NCI-H524 (cell line): ENCODE data around the gene LEFTY1.
"Not testable (repeated sequence)": the region's sequence is repeated elsewhere in the genome, so short reads cannot be mapped to it uniquely, and the experiment has no call there.

ENCODE experiments used
- DNase-seq, 2 experiments: peaks; one replicate each; lab custom pipeline; 2025; lab: John Stamatoyannopoulos, UW

Gene LEFTY1

DNA sequence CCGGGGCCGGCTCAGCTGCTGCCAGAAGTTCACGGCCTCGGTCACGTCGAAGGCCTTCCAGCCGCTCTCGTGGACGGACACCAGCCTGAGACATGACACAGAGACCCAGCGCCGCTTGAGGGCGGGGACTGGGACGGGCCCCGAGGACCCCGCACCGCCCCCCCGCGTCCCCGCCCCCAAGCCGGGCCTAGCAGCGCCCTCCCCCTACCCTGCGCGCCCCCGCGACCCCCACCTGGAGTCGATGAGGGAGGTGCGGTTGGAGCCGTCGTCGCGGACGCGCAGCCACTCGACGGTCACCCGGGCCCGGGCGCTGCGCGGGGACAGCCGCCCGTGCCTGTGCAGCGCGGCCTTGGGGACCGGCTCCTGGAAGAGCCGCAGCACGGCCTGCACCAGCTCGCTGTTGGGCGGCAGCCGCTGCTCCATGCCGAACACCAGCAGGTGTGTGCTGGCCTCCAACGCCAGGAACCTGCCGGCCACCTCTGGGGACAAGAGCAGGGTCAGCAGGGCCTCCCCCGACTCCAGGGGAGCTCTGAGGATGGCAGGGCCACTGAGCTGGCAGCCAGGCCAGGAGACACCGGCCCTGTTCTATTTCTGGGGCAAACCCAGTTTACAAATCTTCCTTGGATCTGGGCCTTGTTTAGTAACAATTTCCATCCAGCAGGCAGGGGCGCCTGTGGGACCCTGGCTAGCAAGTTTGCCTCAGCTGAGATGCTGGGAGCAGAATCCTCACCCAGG lies 1.2 kb downstream of the LEFTY1 start:
- DNase-seq = not testable (repeated sequence)

DNA sequence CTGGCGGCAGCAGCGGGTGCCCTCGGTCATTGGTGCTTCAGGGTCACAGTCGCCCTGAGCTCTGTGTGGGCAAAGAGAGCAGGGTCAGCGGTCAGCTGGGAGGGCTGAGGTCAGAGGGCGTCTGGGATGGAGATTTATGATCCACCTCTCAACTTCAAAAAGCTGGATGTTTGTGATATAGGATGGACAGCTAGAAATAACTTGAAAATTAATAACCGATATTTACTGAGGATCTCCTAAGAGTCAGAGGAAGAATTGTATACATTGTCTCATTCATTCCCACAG lies 2.0 kb downstream of the LEFTY1 start:
- no peak for DNase-seq

DNA sequence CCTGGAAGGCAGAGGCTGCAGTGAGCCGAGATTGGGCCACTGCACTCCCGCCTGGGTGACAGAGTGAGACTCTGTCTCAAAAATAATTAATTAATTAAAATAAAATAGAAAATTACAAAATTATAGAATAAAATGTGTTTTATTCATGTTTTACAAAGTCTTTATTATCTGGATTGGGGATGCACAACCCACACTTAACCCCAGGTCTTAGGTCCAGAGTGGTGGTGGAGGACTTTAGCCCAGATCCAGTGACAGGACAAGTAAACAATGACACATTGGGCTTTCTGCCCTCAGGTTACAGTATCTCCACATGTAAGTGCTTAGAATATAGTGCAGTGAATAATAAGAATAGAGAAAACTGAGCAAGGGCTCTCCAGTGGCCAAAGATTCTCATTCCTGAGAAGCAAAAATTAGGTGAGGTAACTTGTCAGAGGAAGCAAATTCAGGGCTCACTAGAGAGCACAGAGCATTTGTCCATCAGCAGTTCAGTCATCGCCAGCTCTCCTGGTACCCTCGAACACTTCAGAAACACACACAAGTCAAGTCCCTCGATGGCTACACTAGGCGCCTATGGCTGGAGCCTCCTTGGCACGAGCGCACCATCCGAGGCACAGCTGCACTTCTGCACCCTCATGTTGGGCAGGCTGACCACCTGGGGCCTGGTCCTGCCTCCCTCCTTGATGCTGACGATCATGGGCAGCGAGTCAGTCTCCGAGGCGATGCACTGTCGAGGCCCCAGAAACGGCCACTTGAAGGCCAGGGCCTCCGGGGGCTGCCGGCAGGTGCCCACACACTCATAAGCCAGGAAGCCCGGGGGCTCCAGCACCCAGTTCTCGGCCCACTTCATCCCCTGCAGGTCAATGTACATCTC lies 2.6 kb downstream of the LEFTY1 start:
- DNase-seq = no peak

DNA sequence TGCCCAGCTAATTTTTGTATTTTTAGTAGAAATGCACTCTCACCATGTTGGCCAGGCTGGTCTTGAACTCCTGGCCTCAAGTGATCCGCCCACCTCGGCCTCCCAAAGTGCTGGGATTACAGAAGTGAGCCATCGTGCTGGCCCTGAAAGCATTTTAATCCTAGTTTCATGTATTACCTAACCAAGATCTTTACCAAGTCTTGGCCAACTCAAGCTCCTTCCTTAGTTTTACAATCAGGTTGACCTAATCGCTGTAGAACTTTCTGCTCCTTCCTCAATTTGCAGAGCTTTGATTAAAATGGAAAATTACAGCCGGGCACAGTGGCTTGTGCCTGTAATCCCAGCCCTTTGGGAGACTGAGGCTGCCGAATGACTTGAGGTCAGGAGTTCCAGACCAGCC lies 3.6 kb downstream of the LEFTY1 start:
- no peak for DNase-seq

DNA sequence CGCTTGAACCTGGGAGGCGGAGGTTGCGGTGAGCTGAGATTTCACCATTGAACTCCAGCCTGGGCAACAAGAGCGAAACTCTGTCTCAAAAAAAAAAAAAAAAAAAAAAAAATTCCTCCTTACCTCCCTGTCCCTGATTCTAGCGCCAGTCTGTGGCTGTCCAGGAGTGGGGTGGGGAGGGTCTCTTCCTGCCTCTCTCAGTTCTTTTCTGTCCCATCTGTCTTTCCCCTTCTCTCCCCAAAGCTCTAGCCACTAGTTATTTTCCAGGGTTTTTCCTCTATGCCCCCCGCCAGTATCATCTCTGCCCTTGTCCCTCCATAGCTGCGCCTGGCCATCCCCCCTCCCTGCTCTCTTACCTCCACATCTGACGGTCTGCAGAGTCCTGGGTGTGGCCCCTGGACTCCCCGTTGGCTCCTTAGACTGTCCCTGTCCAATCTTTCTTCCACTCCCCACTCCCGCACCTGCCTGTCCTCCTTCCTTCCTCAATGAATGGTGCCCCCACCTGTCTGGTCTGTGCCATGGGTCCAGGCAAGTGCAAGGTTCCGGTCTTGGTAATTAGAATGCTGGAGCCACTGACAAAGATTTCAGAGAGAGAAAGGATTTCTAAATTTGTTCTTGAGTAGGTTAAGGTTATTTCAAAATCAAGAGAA lies 5.2 kb downstream of the LEFTY1 start:
- no peak for DNase-seq

DNA sequence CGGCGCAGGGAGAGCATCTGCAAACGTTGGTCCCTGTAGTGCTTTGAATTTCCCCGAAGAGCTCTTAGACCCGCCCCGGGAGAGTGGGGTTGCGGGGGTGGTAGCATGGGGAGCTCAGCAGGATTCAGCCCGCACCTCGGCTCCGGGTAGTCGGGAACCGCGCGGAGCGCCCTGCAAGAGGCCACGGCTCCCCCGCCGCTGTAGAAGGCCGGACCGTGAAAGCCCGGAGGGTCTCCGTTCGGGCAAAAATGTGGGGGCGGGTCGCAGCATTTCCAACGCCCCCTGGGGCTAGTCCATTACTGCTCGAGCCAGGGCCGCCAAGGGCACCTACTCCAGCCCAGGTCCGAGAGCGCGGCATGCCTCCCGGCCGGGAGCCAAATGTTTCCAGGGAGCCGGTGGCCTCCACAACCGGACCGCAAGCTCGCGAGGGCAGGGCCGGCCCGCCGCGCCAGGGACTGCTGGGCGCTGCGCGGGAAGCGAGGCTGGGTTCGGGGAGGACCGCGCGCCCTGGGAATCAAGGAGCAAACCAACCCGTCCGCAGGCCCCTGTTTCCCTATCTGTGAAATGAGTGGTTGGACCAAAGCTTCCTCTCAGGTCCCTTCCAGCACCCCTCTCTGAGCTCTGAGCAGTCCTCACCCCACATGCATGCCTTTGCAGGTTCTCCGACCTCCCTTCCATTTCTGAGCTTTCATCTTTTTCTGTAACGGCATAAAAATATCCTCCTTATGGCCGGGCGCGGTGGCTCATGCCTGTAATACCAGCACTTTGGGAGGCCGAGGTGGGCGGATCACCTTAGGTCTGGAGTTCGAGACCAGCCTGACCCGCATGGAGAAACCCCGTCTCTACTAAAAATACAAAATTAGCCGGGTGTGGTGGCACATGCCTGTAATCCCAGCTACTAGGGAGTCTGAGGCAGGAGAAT lies 6.0 kb downstream of the LEFTY1 start:
- DNase-seq = peak in 1 of 2 experiments; percentile 36

DNA sequence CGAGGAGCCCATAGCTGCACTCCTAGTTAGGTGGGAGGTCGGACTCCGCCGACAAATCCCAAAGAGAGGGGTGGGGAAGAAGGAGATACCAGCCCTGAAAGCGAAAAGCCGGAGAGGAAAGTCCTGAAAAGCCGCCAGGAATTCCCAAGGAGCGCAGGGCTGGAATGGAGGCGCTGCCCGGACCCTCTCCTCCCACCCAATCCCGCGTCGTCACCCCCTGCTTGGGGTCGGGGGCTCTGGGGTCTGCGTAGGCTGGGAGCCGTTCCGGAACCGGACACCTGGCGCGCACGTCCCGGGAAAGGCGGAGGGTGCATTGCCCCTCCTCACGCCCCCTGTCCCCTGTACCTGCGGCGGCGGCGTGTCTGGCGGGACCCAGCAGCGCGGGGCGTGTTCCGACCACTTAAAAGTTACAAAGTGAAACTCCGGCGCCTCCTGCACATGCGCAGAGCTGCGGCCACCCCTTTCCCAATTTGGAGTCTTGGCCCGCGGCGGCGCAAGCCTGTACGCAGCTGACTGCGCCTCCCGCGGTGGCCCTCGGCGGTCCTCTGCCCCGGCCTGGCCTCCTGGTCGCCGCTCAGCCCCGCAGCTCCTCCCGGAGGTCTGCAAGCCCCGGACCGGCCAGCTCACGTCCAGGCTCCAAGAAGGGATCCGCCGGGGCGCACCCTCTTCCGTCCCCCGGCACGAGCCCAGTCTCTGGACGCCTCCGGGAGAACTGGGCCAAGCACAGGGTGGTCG lies 6.8 kb downstream of the LEFTY1 start, which contains the start of gene TMEM63A:
TSS of gene TMEM63A (minus strand) at position 422 of the 735 bp plus-strand sequence. CDS start 4,800 bp downstream, outside the sequence.
- peak; percentile 27 to 64 for DNase-seq

DNA sequence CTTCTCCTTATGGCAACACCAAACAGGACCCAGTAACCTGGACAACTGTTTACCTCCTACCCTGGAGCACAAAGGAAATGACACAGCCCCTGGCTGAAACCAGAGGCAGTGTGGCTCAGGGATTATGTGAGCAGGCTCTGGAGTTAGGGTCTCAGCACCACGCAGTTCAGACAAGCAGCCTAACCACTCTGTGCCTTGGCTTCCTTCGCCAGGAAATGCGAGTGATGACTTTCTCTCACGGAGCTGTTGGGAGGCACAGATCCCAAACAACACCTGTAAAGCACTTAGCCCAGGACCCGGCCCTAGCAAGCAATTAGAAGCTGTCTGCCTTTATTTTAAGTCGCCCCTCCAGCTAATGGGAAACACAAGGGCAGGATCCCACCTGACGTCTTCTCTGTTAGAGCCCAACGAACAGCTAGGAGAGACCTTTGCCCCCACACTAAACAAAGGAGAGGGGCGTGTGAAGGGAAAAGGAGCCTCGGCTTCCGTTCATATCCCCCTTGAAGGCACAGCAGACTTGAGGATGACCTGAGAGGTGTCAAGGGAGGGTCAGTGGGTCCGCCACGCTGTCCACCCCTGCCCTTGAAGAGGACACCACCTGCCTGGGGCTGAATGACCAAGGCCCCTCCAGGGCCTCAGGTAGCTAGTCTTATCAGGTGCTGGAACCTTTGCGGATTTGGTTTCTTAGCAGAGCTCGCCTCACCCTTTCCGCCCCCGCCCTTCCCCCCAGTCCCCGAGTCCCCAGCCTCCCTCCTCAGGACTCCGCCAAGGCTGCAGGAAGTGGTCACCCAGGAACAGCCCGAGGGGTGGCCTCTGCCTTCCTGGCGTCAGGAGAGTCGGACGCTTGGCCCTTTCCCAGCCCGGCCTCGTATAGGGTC lies 7.6 kb downstream of the LEFTY1 start:
- DNase-seq = no peak

DNA sequence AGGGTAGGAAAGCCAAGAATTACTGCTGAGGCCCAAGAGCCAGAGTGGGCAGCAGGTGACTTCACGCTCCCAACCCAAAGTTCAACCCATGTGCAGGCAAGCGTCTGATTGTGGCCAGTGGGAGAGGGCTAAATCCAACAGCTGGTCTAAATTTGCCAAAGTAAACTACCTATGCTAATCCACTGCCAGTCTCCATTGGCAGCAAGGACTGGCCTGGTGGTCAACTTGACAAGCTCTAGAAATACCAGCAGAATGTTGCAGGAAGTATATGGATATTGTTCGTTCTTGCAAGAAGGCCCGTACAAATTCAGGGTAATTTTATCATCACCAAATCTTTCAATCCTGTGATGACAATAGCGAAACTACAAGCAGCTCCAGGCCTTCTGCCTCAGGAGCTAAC lies 8.3 kb downstream of the LEFTY1 start:
- no peak for DNase-seq

DNA sequence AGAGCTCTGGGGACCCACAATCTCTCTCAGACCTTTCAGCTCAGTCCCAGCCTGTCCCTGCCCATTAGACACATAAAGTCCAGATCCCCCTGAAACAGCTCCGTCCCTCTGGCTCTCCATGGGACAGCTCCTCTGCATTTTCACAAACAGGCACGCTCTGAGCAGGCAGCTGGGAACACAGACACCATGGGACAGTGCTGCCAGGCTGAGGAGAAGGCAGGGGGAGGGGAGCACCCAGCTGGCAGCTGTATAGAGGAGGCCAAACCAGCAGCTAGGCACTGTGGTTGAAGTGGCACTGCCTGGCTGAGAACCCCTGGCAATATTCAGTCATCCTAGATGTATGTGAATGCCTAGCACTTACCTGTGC lies 8.7 kb downstream of the LEFTY1 start:
- peak in 1 of 2 experiments; percentile 3 for DNase-seq

DNA sequence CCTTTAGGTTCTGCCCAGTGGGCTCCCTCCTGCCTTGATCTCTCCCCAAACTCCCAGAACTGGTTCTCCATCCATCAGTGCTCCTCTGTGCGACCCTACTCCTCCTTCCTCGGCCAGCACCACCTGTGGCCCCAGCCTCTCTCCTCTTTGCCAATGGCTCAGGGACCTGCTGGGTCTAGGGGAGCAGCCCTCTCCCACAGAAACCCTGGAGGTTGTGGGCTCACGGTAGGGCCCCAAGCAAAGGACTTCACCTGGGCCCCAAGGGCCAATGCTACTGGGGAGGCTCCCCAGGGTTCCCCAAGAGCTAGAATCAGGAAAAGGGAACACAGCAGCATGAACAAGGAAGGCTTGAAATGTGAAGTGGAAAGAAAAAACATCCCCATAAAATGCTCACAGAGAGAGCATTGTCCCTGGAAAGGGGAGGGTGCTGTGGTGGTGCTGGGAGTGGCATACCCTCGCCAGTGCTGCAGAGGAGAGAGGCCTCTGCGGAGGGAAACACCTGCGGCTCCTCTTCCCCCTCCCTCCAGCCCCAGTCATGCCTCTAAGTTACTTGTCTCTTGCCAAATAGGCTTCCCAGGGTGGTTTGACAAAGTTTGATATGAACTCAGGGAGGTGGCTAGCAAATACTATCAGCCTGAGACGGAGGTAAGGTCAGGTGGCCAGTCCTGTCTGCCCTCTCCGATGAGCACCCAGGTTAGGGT lies 9.3 kb downstream of the LEFTY1 start:
- no peak for DNase-seq

DNA sequence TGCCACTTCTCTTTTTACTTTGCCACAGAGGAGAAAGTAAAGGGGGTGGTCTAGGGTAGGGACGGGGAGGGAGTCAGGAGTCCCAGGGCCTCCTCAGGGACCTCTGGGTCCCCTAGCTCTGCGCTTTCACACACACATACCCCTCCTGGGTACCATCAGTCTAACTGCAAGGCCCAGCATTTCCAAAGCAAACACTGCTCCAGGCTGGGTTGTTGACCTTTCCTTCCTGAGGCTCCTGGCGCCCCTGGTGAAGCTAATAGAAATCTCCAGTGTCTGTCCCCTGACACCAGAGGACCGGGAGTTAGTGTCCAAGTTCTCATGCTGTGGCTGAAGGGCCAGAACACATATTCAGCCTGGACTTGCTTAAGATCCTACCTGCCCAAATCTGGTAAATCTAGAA lies 10.7 kb downstream of the LEFTY1 start:
- DNase-seq = no peak

DNA sequence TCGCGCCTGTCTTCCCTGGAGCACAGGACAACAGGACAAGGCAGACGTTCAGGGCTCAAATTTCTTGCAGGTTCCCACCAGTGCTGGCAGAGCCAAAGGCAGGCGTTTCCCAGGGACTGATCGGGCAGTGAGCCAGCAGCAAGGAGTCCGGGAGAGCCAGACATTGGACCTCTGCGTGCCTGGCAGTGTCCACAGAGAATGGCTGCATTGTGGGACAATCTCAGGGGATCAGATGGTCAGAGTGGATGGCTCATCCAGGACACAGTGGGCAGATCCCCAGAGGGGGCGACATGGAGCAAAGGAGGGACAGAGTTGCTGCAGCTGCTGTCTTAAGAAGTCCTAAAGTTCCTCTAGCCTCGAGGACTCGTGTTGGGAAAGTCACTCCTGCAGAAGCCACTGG lies 11.4 kb downstream of the LEFTY1 start:
- DNase-seq = peak in 1 of 2 experiments; percentile 49

DNA sequence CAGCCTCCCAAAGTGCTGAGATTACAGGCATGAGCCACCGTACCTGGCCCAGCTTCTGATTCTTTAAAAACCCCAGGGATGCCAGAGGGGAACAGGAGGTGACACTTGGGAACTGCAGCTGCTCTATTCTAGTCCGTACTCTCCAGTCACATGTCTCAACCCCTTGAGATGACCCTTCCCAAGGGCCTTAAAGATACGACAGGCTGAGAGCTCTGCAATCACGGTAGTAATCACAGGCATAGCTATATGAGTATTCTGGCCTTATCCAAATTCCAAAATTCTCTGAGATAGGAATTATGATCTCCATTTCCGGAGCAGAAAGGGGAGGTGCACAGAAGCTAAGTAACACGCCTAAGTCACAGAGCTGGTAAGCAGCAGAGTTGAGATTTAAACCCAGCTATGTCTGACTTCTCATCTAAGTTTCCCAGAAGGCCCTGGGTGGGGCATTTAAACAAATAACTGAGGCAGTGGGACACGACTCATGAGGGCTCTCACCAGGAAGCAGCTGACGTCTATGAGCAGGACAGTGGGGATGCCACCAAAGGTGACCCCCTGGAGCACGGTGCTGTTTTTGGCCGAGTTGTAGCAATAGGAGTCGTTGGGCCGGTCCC lies 11.9 kb downstream of the LEFTY1 start:
- DNase-seq = no peak

DNA sequence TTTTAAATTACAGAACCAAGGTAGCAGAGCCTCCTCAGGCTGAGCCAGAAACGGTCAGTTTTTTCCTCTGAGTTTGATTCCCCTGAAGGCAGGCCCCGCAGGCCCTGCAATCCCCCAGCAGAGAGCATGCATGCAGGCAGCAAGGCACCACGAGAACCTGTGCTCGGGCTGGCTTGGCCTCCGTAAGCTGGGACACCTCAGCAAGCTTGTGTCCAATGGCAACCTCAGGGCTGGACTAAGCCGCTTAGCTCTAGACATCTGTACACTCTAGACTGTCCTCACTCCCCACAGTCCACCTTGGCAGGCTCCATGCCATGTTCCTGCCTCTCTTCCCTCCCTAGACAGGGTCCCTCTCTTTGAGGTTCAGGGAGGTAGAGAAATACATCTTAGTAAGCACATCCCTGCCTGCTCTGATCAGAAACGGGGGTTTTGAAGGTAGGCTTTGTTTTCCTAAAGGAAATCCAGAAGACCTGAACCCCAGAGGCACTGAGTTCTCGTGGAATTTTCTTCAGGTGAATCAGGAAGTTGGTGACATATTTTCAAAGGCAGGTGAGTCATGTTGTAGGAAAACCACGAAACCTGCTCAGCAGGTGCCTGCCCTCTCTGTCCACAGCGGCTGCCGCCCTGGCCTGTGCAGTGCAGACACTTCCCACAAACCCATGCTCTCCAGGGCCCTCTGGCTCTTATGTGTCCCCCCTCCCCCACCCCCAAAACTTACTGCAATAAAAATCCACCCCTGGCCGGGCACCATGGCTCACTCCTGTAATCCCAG lies 13.7 kb downstream of the LEFTY1 start:
- DNase-seq = peak in 1 of 2 experiments; percentile 59

DNA sequence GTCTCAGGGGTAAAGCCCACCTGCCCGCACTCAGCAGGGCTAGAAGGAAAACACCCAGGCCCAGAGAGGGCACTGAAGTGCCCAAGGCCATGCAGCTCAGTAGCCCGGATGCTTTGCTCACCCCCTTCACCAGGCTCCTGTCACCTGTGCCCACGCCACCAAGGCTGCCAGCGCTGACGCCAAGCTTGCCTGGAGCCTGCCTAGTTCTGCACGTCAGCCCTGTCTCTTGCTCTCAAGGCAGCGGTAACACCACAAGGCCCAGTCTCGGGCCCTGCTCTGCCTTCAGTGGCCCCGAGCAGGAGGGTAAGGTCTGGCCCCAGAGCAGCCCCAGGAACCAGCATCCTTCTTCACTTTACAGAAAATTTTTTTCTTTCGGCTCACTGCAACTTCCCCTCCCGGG lies 14.5 kb downstream of the LEFTY1 start:
- DNase-seq = no peak

DNA sequence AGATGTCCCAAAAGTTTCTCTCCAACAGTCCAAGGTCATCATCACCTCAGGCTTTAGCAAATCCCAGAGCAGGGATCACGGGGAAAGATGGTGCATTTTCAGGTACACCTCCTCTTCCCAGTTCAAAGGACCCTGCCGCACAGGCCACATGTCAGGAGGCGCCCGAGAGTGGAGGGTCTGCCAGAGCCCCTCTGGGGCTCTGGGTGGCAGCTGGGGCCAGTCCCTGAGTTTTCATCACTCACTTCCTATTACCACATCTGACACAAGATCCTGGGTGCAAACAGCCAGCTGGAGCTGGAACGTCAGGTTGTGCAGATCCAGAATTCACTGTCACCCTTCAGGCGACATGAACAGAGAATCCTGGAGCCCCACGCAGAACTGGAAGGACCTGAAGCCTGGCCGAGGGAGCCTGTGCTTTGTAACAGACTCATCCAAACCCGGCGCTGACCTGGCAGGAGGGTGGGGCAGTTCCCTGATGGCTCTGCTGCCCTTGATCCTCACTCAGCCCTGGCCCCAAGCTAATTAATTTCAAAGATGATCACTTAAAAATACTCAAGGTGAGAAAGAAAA lies 15.6 kb downstream of the LEFTY1 start:
- no peak for DNase-seq

DNA sequence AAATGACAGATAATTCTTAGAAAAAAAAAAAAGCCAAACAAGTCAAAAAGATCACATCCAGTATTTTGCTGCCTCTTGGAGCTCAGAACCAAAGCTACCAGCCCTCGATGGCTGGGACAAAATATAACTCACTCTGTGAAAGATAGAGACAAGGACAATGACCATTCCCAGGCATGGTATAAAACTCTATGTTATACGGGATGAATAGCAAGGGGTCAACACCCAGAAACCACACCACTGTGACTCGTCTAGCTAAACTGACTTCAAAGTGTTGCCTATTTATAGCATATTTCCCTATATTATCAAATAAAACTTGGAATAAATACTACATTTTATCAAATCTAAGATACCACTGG lies 16.9 kb downstream of the LEFTY1 start:
- no peak for DNase-seq
